Measurements from ENCODE around the gene VEGFD. TPM values are rescaled to one million over a fixed set of nuclear protein-coding genes. Genes with fewer than 3 reads are reported as not detected.

Gene VEGFD
- total RNA-seq, 2 donors from 2014 or later, result 0.27 to 0.42 TPM

GRCh38 chrX:15322072-15322471 lies 62.1 kb downstream of the VEGFD start:
- TF ChIP-seq CTCF (conservative IDR thresholded peaks at IDR 0.05), result no peak
- no peaks in the 10 kb centered on the region for H3K27me3 Mint-ChIP-seq (ENCODE audit: insufficient read depth)
- 100% methylated on average over 3 of the region's 3 CpGs; no CpG with 5 or more reads in 1 of the 2 experiments for WGBS, 2 experiments (ENCODE audit: insufficient coverage in 1 of 2, insufficient read length in 1 of 2)

DNA sequence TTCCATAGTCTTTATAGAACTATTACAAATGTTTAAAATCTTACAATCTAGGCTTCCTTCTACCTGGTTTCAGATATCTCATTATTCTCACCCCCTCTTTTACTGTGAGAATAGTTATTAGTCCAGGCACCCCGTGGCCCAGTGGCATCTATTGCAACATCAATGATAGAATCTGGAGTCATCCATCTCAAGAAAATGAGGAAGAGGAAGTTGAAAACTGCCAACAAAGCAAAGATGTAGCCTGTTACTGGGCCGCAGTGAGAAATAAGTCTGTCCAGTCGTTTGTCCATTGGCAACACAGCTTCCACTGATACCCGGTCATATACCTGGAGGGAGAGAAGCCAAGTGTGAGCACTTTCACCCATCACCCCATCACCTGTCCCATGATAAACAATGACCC lies 62.8 kb downstream of the VEGFD start:
- no peaks in the 10 kb centered on the region for H3K27me3 Mint-ChIP-seq (ENCODE audit: insufficient read depth)
- H3K4me3 Mint-ChIP-seq, result no peak overlapping the region
- Histone ChIP-seq H3K36me3 (ENCODE audit: control insufficient read depth, insufficient read depth, low read length) (peaks cover 37% of the 10 kb centered on the region), H3K4me3 (ENCODE audit: low read length) (no peak overlapping the region), H3K9ac (ENCODE audit: extremely low read depth, low read length, poor library complexity, severe bottlenecking) (no peak overlapping the region), H3K27me3 (ENCODE audit: control insufficient read depth, insufficient read depth, low read length, poor library complexity, severe bottlenecking) (no peaks in the 10 kb centered on the region), H3K4me1 (ENCODE audit: control insufficient read depth, insufficient read depth, low read length) (no peaks in the 10 kb centered on the region), H3K27ac (ENCODE audit: low read depth, low read length) (no peak overlapping the region), H3K9me3 (ENCODE audit: control insufficient read depth, low read length) (no peaks in the 10 kb centered on the region)
- WGBS, 2 experiments (ENCODE audit: insufficient coverage in 1 of 2, insufficient read length in 1 of 2), result 92% methylated on average over 4 of the region's 4 CpGs; no CpG with 5 or more reads in 1 of the 2 experiments
- H3K4me1 Mint-ChIP-seq, result no peaks in the 10 kb centered on the region
- no peak for TF ChIP-seq CTCF (conservative IDR thresholded peaks at IDR 0.05)
- H3K9me3 Mint-ChIP-seq, result peaks cover 2% of the 10 kb centered on the region
- H3K27ac Mint-ChIP-seq, result no peak overlapping the region
- no peak for DNase-seq
- peaks cover 26% of the 10 kb centered on the region for H3K36me3 Mint-ChIP-seq (ENCODE audit: low read depth)

More at GRCh38 chrX:15322072-15322471, 62.1 kb downstream of the VEGFD start:
- no peak for DNase-seq
- H3K4me1 ChIP-seq (ENCODE audit: control insufficient read depth, insufficient read depth, low read length), result no peaks in the 10 kb centered on the region
- no peak overlapping the region for H3K9ac ChIP-seq (ENCODE audit: extremely low read depth, low read length, poor library complexity, severe bottlenecking)
- no peak overlapping the region for H3K27ac ChIP-seq (ENCODE audit: low read depth, low read length)
- H3K27me3 ChIP-seq (ENCODE audit: control insufficient read depth, insufficient read depth, low read length, poor library complexity, severe bottlenecking), result no peaks in the 10 kb centered on the region
- H3K36me3 ChIP-seq (ENCODE audit: control insufficient read depth, insufficient read depth, low read length), result peaks cover 37% of the 10 kb centered on the region
- Mint-ChIP-seq H3K4me3 (no peak overlapping the region), H3K9me3 (peaks cover 2% of the 10 kb centered on the region), H3K27ac (no peak overlapping the region), H3K36me3 (ENCODE audit: low read depth) (peaks cover 26% of the 10 kb centered on the region), H3K4me1 (no peaks in the 10 kb centered on the region)
- no peak overlapping the region for H3K4me3 ChIP-seq (ENCODE audit: low read length)
- no peaks in the 10 kb centered on the region for H3K9me3 ChIP-seq (ENCODE audit: control insufficient read depth, low read length)

- no peak overlapping the region for H3K4me3 Mint-ChIP-seq
- Histone ChIP-seq H3K27me3 (ENCODE audit: control insufficient read depth, insufficient read depth, low read length, poor library complexity, severe bottlenecking) (no peaks in the 10 kb centered on the region), H3K9me3 (ENCODE audit: control insufficient read depth, low read length) (no peaks in the 10 kb centered on the region), H3K27ac (ENCODE audit: low read depth, low read length) (no peak overlapping the region), H3K4me3 (ENCODE audit: low read length) (no peak overlapping the region), H3K4me1 (ENCODE audit: control insufficient read depth, insufficient read depth, low read length) (no peaks in the 10 kb centered on the region), H3K9ac (ENCODE audit: extremely low read depth, low read length, poor library complexity, severe bottlenecking) (no peak overlapping the region), H3K36me3 (ENCODE audit: control insufficient read depth, insufficient read depth, low read length) (peaks cover 31% of the 10 kb centered on the region)
- H3K4me1 Mint-ChIP-seq, result no peaks in the 10 kb centered on the region
- H3K27me3 Mint-ChIP-seq (ENCODE audit: insufficient read depth), result no peaks in the 10 kb centered on the region
- 92 to 100% methylated on average over 2 to 4 of the region's 4 CpGs for WGBS, 2 experiments (ENCODE audit: insufficient coverage in 1 of 2, insufficient read length in 1 of 2)
- no peak overlapping the region for H3K27ac Mint-ChIP-seq
- TF ChIP-seq CTCF (conservative IDR thresholded peaks at IDR 0.05), result no peak
- H3K36me3 Mint-ChIP-seq (ENCODE audit: low read depth), result peaks cover 26% of the 10 kb centered on the region
- DNase-seq, result no peak
- H3K9me3 Mint-ChIP-seq, result peaks cover 2% of the 10 kb centered on the region
These were observed 63.9 kb downstream of the VEGFD start for GRCh38 chrX:15320297-15320696.
